Measurements from ENCODE around the gene GALNT2.

GRCh38 chr1:230082211-230082610 is 15.2 kb downstream of the GALNT2 start:
- TF ChIP-seq CHD2 (IDR thresholded peaks at IDR 0.05; ENCODE audit: low read length, partially characterized antibody) = no peak
- TF ChIP-seq MAZ (IDR thresholded peaks at IDR 0.05; ENCODE audit: borderline replicate concordance, low read depth, low read length) = no peak
- no peak for TF ChIP-seq KDM1A (IDR thresholded peaks at IDR 0.05; ENCODE audit: low read depth)
- TF ChIP-seq CTCF (IDR thresholded peaks at IDR 0.05) = no peak
- TF ChIP-seq ZFP36 (IDR thresholded peaks at IDR 0.05; ENCODE audit: borderline replicate concordance, partially characterized antibody) = no peak
- TF ChIP-seq POLR2A (IDR thresholded peaks at IDR 0.05; ENCODE audit: low read length) = no peak
- TF ChIP-seq HOXB5 (CRISPR knock-in tag; IDR thresholded peaks at IDR 0.05) = no peak
- TF ChIP-seq MAFK (IDR thresholded peaks at IDR 0.05; ENCODE audit: partially characterized antibody) = no peak
- no peak for TF ChIP-seq EHMT2 (IDR thresholded peaks at IDR 0.05; ENCODE audit: low read depth)
- TF ChIP-seq ZC3H11A (IDR thresholded peaks at IDR 0.05) = no peak
- TF ChIP-seq PBX3 (IDR thresholded peaks at IDR 0.05) = no peak

All from A549 (cell line).